B cell (primary cell): ENCODE data around the gene XYLT1. TPM values are rescaled to one million over a fixed set of nuclear protein-coding genes. Genes with fewer than 3 reads are reported as not detected.

ENCODE experiments used
- ATAC-seq: fragments of 200-7000 bp; cut with Tn5 transposase; one replicate; pipeline ENCODE4 v1.10.0; 2021; ENCODE audit warnings: low read depth, mild to moderate bottlenecking, moderate number of reproducible peaks, moderate library complexity
- CTCF ChIA-PET: fragments of 350-600 bp; sonication (Branson Sonifier 250); formaldehyde crosslinking; loops from one replicate; lab custom pipeline; 2021; ENCODE audit warnings: antibody characterized with exemption, inconsistent platforms; lab: Charles Lee
- POLR2A ChIA-PET: fragments of 350-600 bp; sonication (Branson Sonifier 250); formaldehyde crosslinking; loops from one replicate; lab custom pipeline; 2021; ENCODE audit warnings: antibody characterized with exemption; lab: Charles Lee
- DNase-seq: peaks from one replicate; pipeline ENCODE4 v3.0.0; 2013
- H2AFZ ChIP-seq: 2 replicates; pipeline ENCODE4 v1.6.1; 2012; ENCODE audit warnings: mild to moderate bottlenecking, low read depth, low read length; ENCODE audit not compliant: insufficient read depth, poor library complexity, severe bottlenecking
- H3K27ac ChIP-seq, 2 donors: 1 replicate in 1 of 2; 2 replicates in 1 of 2; pipeline ENCODE4 v1.5.1; 2012 to 2013; ENCODE audit warnings: low read length in 2 of 2, mild to moderate bottlenecking in 2 of 2, moderate library complexity in 1 of 2
- H3K27me3 ChIP-seq, 4 experiments: fragments of 200-600 bp in 1 of 4; sonication (generic) in 1 of 4; replicated peaks in 1 of 4; 1 replicate in 2 of 4; 2 replicates in 2 of 4; pipeline versions ENCODE4 v1.6.1 to v1.7.0; 2013 to 2016; ENCODE audit warnings: low read length in 3 of 4, mild to moderate bottlenecking in 2 of 4, mixed read lengths in 1 of 4, moderate library complexity in 1 of 4; ENCODE audit not compliant: insufficient read depth in 4 of 4, control insufficient read depth in 3 of 4; ENCODE audit errors: control extremely low read depth in 1 of 4
- H3K36me3 ChIP-seq, 2 experiments: replicated peaks in 1 of 2; 1 replicate in 1 of 2; 2 replicates in 1 of 2; pipeline versions ENCODE4 v1.6.1 to v1.7.1; 2013; ENCODE audit warnings: low read length in 1 of 2; ENCODE audit not compliant: insufficient read depth in 2 of 2, control insufficient read depth in 1 of 2; ENCODE audit errors: control extremely low read depth in 1 of 2, extremely low read depth in 1 of 2
- H3K4me1 ChIP-seq, 2 donors: fragments of 200-600 bp in 1 of 2; sonication (generic) in 1 of 2; 1 replicate in 1 of 2; 2 replicates in 1 of 2; pipeline versions ENCODE4 v1.5.1 to v1.6.1; 2013 to 2017; ENCODE audit warnings: low read length in 2 of 2; ENCODE audit not compliant: control insufficient read depth in 2 of 2, insufficient read depth in 2 of 2
- H3K4me2 ChIP-seq: replicated peaks from 2 replicates; pipeline ENCODE3; 2012; ENCODE audit warnings: mild to moderate bottlenecking, low read depth, low read length; ENCODE audit not compliant: poor library complexity, severe bottlenecking
- H3K4me3 ChIP-seq, 5 experiments: fragments of 200-600 bp in 1 of 5; sonication (generic) in 1 of 5; 1 replicate in 3 of 5; 2 replicates in 2 of 5; pipeline versions ENCODE4 v1.5.1 to v1.7.0; 2011 to 2016; ENCODE audit warnings: low read length in 4 of 5, mild to moderate bottlenecking in 4 of 5, low read depth in 2 of 5, control low read depth in 1 of 5, moderate library complexity in 1 of 5; ENCODE audit not compliant: insufficient read depth in 1 of 5; ENCODE audit errors: control extremely low read depth in 1 of 5, extremely low read depth in 1 of 5
- H3K79me2 ChIP-seq: fragments of 200-600 bp; sonication (generic); one replicate; pipeline ENCODE4 v1.6.0; 2016; ENCODE audit warnings: low read length; ENCODE audit not compliant: control insufficient read depth, insufficient read depth
- H3K9ac ChIP-seq: fragments of 200-600 bp; sonication (generic); 2 replicates; pipeline ENCODE4 v1.6.1; 2017; ENCODE audit warnings: mild to moderate bottlenecking, low read length, moderate library complexity
- H3K9me3 ChIP-seq, 3 donors: one replicate each; pipeline versions ENCODE4 v1.6.1 to v1.7.1; 2013; ENCODE audit warnings: low read length in 2 of 3; ENCODE audit not compliant: control insufficient read depth in 2 of 3, insufficient read depth in 1 of 3; ENCODE audit errors: control extremely low read depth in 1 of 3
- H4K20me1 ChIP-seq: 2 replicates; pipeline ENCODE4 v1.6.0; 2012; ENCODE audit warnings: mild to moderate bottlenecking, low read length; ENCODE audit not compliant: insufficient read depth, control insufficient read depth, poor library complexity, severe bottlenecking
- H3K27ac Mint-ChIP-seq: one replicate; pipeline ENCODE4 v1.8.0; 2021; ENCODE audit warnings: mixed read lengths
- H3K27me3 Mint-ChIP-seq: one replicate; pipeline ENCODE4 v1.8.0; 2021; ENCODE audit warnings: mixed read lengths
- H3K4me1 Mint-ChIP-seq: one replicate; pipeline ENCODE4 v1.8.0; 2021; ENCODE audit warnings: mixed read lengths
- H3K4me3 Mint-ChIP-seq: one replicate; pipeline ENCODE4 v1.8.0; 2021; ENCODE audit warnings: mixed read lengths
- H3K9me3 Mint-ChIP-seq: one replicate; pipeline ENCODE4 v1.8.0; 2022; ENCODE audit warnings: mixed read lengths; ENCODE audit not compliant: insufficient read depth
- CTCF ChIP-seq: fragments of 200-600 bp; IDR thresholded peaks from one replicate; pipeline ENCODE4 v1.8.0; 2022; ENCODE audit warnings: antibody characterized with exemption, mild to moderate bottlenecking
- EZH2 ChIP-seq: IDR thresholded peaks from 2 replicates; pipeline ENCODE4 v1.6.1; 2012; ENCODE audit warnings: borderline replicate concordance, low read depth, mild to moderate bottlenecking, moderate library complexity, low read length; ENCODE audit not compliant: insufficient read depth, poor library complexity, severe bottlenecking
- WGBS: methylation state at CpG from one replicate; pipeline ENCODE4 v1.1.5; 2013; ENCODE audit warnings: missing lambda C conversion rate; ENCODE audit not compliant: insufficient coverage; 5-methylcytosine and 5-hydroxymethylcytosine counted together
- intact Hi-C: fragments of 100-400 bp; cut with micrococcal nuclease; formaldehyde crosslinking; loops from one replicate; pipeline ENCODE4 v1.10.0; 2022
- polyA plus RNA-seq: library from polyadenylated mRNA; depleted of rRNA; stranded (reverse); fragments of >200 nt; gene quantifications from 2 replicates; pipeline ENCODE4 v1.2.3, GENCODE V29; 2012
- total RNA-seq, 2 donors: library from RNA; stranded (reverse); fragments of 120-200 nt in 1 of 2; gene quantifications; 1 replicate in 1 of 2; 2 replicates in 1 of 2; pipeline versions ENCODE4 v1.2.3 to v1.2.4, GENCODE V29; 2013 to 2022

XYLT1 gene
- total and polyA plus RNA-seq, 2 donors (not counting 1 experiment from before 2014, with no cell fraction given) = 8.7 to 59.6 TPM

DNA sequence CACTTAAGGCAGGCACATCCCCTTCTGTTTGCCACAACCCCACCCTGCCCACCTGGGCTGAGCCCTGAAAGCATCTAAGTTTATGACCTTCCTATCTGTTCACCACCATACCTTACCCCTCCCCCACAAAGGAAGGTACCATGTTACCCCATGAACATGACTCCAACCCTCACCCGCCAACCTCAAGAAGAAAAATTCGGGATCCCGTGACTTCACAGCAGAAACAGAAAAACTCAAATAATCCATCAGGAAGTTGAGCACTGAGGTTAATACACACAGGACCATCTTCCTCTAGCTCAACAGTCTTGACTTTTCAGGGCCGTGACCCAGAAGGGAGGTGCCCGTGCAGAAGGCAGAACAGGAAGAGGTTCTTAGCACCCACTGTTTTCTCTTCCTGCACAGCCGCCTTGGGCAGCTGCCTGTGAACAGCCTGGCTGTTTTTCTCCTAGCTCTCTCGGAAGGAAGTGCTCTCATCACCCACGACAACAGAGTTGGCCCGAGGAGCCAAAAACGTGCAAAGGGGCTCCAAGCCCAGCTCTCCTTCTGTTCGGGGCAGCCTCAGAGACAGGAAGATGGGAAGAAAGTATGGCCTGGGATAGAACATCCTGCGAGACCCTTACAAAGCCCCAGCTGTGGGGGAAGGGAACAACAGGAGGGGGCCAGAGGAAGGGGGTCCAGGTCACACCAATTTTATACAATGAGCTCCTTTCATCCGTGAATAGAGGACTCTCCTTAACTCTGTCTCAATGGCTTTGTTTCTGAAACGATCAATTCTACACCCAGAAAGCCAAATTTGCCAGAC lies 101.1 kb downstream of the XYLT1 start:
- Histone ChIP-seq H3K9ac (peak overlapping the region; percentile 63), H3K27me3 (no peaks in the 10 kb centered on the region), H3K9me3 (peaks cover 0 to 7% (median 0%) of the 10 kb centered on the region in 3 donors), H3K79me2 (peaks cover 47% of the 10 kb centered on the region), H4K20me1 (no peaks in the 10 kb centered on the region), H2AFZ (peak overlapping the region; percentile 38), H3K4me3 (peak overlapping the region; percentile 22 to 56 (median 33)), H3K36me3 (no peaks in the 10 kb centered on the region), H3K4me2 (peak overlapping the region; percentile 80), H3K4me1 (peaks cover 82 to 86% of the 10 kb centered on the region in 2 donors), H3K27ac (peak overlapping the region; percentile 91 to 93)
- peak; percentile 87 for ATAC-seq
- Mint-ChIP-seq H3K27me3 (no peaks in the 10 kb centered on the region), H3K4me3 (peak overlapping the region; percentile 88), H3K9me3 (peaks cover 5% of the 10 kb centered on the region), H3K27ac (peak overlapping the region; percentile 96), H3K4me1 (peaks cover 87% of the 10 kb centered on the region)
- intact Hi-C loops = loop anchor here (1.0 to 10.0 kb wide), 8 partner anchors 8 to 355 kb away; no protein-coding TSS in a partner anchor
- 1% methylated on average over 11 of the region's 14 CpGs for WGBS
- CTCF ChIA-PET = interaction anchor here (0.7 to 8.4 kb wide), 15 partner anchors 8 to 210 kb away, joined by 3 to 48 read pairs (median 4); no protein-coding TSS in a partner anchor
- peak; percentile 88 for DNase-seq
- TF ChIP-seq EZH2 (no peak), CTCF (no peak)
- POLR2A ChIA-PET = interaction anchor here (0.7 to 2.0 kb wide), 10 partner anchors 8 to 100 kb away, joined by 3 to 26 read pairs (median 4); no protein-coding TSS in a partner anchor
